Measurements from ENCODE around the gene CXorf51A. TPM values are rescaled to one million over a fixed set of nuclear protein-coding genes. Genes with fewer than 3 reads are reported as not detected.

CXorf51A gene
- not detected in 2 replicates for total RNA-seq

DNA sequence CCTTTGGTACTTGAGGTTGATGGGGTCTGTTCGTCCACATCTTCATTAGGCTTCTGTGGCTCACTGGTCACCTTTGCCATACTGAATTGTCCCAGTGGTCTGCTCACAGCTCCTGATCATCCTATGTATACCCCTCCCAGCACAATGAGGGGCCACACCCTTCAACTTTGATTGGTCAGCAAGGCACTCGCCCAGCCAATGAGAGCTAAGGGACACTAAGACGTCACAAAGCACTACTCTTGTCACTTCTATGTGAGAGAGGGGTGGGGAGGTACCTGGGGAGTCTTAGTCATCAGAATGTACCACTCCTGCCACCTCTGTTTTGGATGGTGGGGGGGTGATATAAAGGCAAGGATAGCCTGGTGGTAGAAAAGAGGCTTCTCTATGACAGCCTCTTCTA lies at the start of gene CXorf51A:
Gene CXorf51A (minus strand): TSS at position 101 of the 400 bp plus-strand sequence. CDS start 21 bp downstream, at position 80.

DNA sequence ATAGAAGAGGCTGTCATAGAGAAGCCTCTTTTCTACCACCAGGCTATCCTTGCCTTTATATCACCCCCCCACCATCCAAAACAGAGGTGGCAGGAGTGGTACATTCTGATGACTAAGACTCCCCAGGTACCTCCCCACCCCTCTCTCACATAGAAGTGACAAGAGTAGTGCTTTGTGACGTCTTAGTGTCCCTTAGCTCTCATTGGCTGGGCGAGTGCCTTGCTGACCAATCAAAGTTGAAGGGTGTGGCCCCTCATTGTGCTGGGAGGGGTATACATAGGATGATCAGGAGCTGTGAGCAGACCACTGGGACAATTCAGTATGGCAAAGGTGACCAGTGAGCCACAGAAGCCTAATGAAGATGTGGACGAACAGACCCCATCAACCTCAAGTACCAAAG lies 5.1 kb downstream of the CXorf51A start, which contains the start of gene CXorf51B:
Gene CXorf51B (plus strand): TSS at position 301 of the 400 bp plus-strand sequence. CDS start 21 bp downstream, at position 322.

Other genes starting within 250 kb of the CXorf51A start
- not detected in 2 replicates for gene CXorf51B, start 5.0 kb downstream of the CXorf51A start, total RNA-seq